Activated naive CD4-positive, alpha-beta T cell treated with anti-CD3 and anti-CD28 coated beads for 36 hours (primary cell): ENCODE results near the gene LAMTOR2. TPM values are rescaled to one million over a fixed set of nuclear protein-coding genes. Genes with fewer than 3 reads are reported as not detected.

Experiments
- CTCF ChIA-PET: fragments of 350-600 bp; sonication (Branson Sonifier 250); formaldehyde crosslinking; loops from one replicate; lab custom pipeline; 2021; ENCODE audit warnings: antibody characterized with exemption; lab: Charles Lee
- DNase-seq: peaks from one replicate; pipeline ENCODE4 v3.0.0-alpha.2; 2020
- H3K27ac Mint-ChIP-seq: one replicate; pipeline ENCODE4 v1.8.0; 2021; ENCODE audit warnings: mild to moderate bottlenecking, mixed read lengths
- H3K27me3 Mint-ChIP-seq: one replicate; pipeline ENCODE4 v1.8.0; 2021; ENCODE audit warnings: low read depth, mixed read lengths
- H3K36me3 Mint-ChIP-seq: one replicate; pipeline ENCODE4 v1.8.0; 2021; ENCODE audit warnings: low read depth, mixed read lengths
- H3K4me1 Mint-ChIP-seq: one replicate; pipeline ENCODE4 v1.8.0; 2021; ENCODE audit warnings: low read depth, mixed read lengths
- H3K4me3 Mint-ChIP-seq: one replicate; pipeline ENCODE4 v1.8.0; 2021; ENCODE audit warnings: mild to moderate bottlenecking, moderate library complexity, mixed read lengths
- H3K9me3 Mint-ChIP-seq: one replicate; pipeline ENCODE4 v1.8.0; 2021; ENCODE audit warnings: mixed read lengths
- intact Hi-C: fragments of 100-400 bp; cut with micrococcal nuclease; formaldehyde crosslinking; loops from one replicate; pipeline ENCODE4 v1.15.1; 2023
- total RNA-seq, 2 experiments: library from RNA; stranded (reverse); gene quantifications; one replicate each; pipeline ENCODE4 v1.2.3, GENCODE V29; 2021

Gene LAMTOR2
- total RNA-seq, 2 experiments from 2014 or later: 54.9 to 55.9 TPM

GRCh38 chr1:156103521-156103947 lies 49.0 kb downstream of the LAMTOR2 start:
- peak; percentile 74 for DNase-seq
- no peak overlapping the region for H3K4me3 Mint-ChIP-seq
- H3K27me3 Mint-ChIP-seq: peaks cover 17% of the 10 kb centered on the region
- H3K36me3 Mint-ChIP-seq: no peaks in the 10 kb centered on the region
- peak overlapping the region; percentile 63 for H3K27ac Mint-ChIP-seq
- CTCF ChIA-PET: interaction anchor here (0.6 to 3.5 kb wide), 6 partner anchors 10 to 325 kb away, joined by 3 to 23 read pairs (median 4); partner anchors contain the start of gene LMNA
- intact Hi-C loops: no loop called here
- H3K4me1 Mint-ChIP-seq: peaks cover 65% of the 10 kb centered on the region
- H3K9me3 Mint-ChIP-seq: no peaks in the 10 kb centered on the region

- Mint-ChIP-seq H3K27ac (peak overlapping the region; percentile 63), H3K4me3 (no peak overlapping the region), H3K36me3 (no peaks in the 10 kb centered on the region), H3K4me1 (peaks cover 61% of the 10 kb centered on the region), H3K9me3 (no peaks in the 10 kb centered on the region), H3K27me3 (peaks cover 16% of the 10 kb centered on the region)
- intact Hi-C loops: no loop called here
- CTCF ChIA-PET: interaction anchor here (0.7 to 4.1 kb wide), 5 partner anchors 9 to 27 kb away, joined by 3 to 38 read pairs (median 5); partner anchors contain the start of gene LMNA
- DNase-seq: peak; percentile 48
Measured at GRCh38 chr1:156104065-156104810, 49.7 kb downstream of the LAMTOR2 start.

GRCh38 chr1:156104861-156105832 lies 50.6 kb downstream of the LAMTOR2 start:
- Mint-ChIP-seq H3K4me3 (peak overlapping the region; percentile 54), H3K36me3 (no peaks in the 10 kb centered on the region), H3K27me3 (peaks cover 14% of the 10 kb centered on the region), H3K4me1 (peaks cover 61% of the 10 kb centered on the region), H3K9me3 (no peaks in the 10 kb centered on the region), H3K27ac (peak overlapping the region; percentile 90)
- CTCF ChIA-PET: interaction anchor here (1.2 to 4.1 kb wide), 4 partner anchors 9 to 119 kb away, joined by 3 to 38 read pairs (median 14); partner anchors contain the start of gene LMNA
- no peak for DNase-seq
- intact Hi-C loops: no loop called here

GRCh38 chr1:156106624-156107488 lies 52.3 kb downstream of the LAMTOR2 start:
- Mint-ChIP-seq H3K27me3 (peaks cover 7% of the 10 kb centered on the region), H3K9me3 (no peaks in the 10 kb centered on the region), H3K27ac (peak overlapping the region; percentile 90), H3K4me1 (peaks cover 53% of the 10 kb centered on the region), H3K4me3 (peak overlapping the region; percentile 66), H3K36me3 (no peaks in the 10 kb centered on the region)
- no peak for DNase-seq
- CTCF ChIA-PET: interaction anchor here (0.6 to 4.8 kb wide), 8 partner anchors 12 to 118 kb away, joined by 3 to 55 read pairs (median 7); no protein-coding TSS in a partner anchor
- intact Hi-C loops: loop anchor here (1.0 kb wide), 6 partner anchors 7 to 111 kb away; partner anchors contain the start of gene LMNA

GRCh38 chr1:156108057-156108456 lies 53.5 kb downstream of the LAMTOR2 start:
- DNase-seq: no peak
- CTCF ChIA-PET: interaction anchor here (0.5 to 4.8 kb wide), 4 partner anchors 13 to 252 kb away, joined by 3 to 55 read pairs (median 22); no protein-coding TSS in a partner anchor
- Mint-ChIP-seq H3K9me3 (no peaks in the 10 kb centered on the region), H3K4me1 (peaks cover 49% of the 10 kb centered on the region), H3K27me3 (peaks cover 9% of the 10 kb centered on the region), H3K27ac (no peak overlapping the region), H3K4me3 (no peak overlapping the region), H3K36me3 (no peaks in the 10 kb centered on the region)
- intact Hi-C loops: no loop called here

Other genes starting within 250 kb of the LAMTOR2 start
- 10 to 100 TPM; 36.6 to 37.1 TPM for gene GON4L, start 197.6 kb upstream of the LAMTOR2 start, total RNA-seq
- 1 to 10 TPM; 6.3 to 7.0 TPM for gene SYT11, start 195.2 kb upstream of the LAMTOR2 start, total RNA-seq
- gene RIT1, start 143.4 kb upstream of the LAMTOR2 start, total RNA-seq: 10 to 100 TPM; 17.1 to 21.3 TPM
- gene KHDC4, start 120.4 kb upstream of the LAMTOR2 start, total RNA-seq: 10 to 100 TPM; 82.3 to 87.2 TPM
- gene RXFP4, start 113.1 kb upstream of the LAMTOR2 start, total RNA-seq: under 1 TPM in 1 of 2 experiments, not detected in 1; 0.29 TPM
- gene ARHGEF2, start 76.2 kb upstream of the LAMTOR2 start, total RNA-seq: 100 to 1,000 TPM; 154 to 159 TPM
- gene SSR2, start 33.8 kb upstream of the LAMTOR2 start, total RNA-seq: 100 to 1,000 TPM; 141 to 142 TPM
- gene UBQLN4, start 984 bp upstream of the LAMTOR2 start, total RNA-seq: 10 to 100 TPM; 27.1 to 27.4 TPM
- gene RAB25, start 6.4 kb downstream of the LAMTOR2 start, total RNA-seq: 1 to 10 TPM; 1.3 TPM
- under 1 TPM; 0.22 to 0.36 TPM for gene MEX3A, start 27.7 kb downstream of the LAMTOR2 start, total RNA-seq
- 10 to 100 TPM; 62.1 to 62.6 TPM for gene LMNA, start 59.9 kb downstream of the LAMTOR2 start, total RNA-seq
- 10 to 100 TPM; 17.4 to 17.5 TPM for gene SEMA4A, start 98.8 kb downstream of the LAMTOR2 start, total RNA-seq
- 10 to 100 TPM; 69.1 to 73.5 TPM for gene SLC25A44, start 139.3 kb downstream of the LAMTOR2 start, total RNA-seq
- gene PMF1, start 158.2 kb downstream of the LAMTOR2 start, total RNA-seq: 100 to 1,000 TPM; 135 TPM
- 1 to 10 TPM; 3.4 to 4.0 TPM for gene BGLAP, start 187.4 kb downstream of the LAMTOR2 start, total RNA-seq
- gene PAQR6, start 193.3 kb downstream of the LAMTOR2 start, total RNA-seq: 1 to 10 TPM; 3.7 to 4.2 TPM
- 10 to 100 TPM; 77.1 to 83.4 TPM for gene SMG5, start 228.0 kb downstream of the LAMTOR2 start, total RNA-seq
- gene TMEM79, start 229.5 kb downstream of the LAMTOR2 start, total RNA-seq: 1 to 10 TPM; 9.1 to 9.5 TPM
- 10 to 100 TPM in 1 of 2 experiments, 1 to 10 TPM in 1; 10.0 to 10.1 TPM for gene GLMP, start 240.9 kb downstream of the LAMTOR2 start, total RNA-seq
- not detected for gene VHLL, start 244.5 kb downstream of the LAMTOR2 start, total RNA-seq